Smooth muscle cell (in vitro differentiated cells): ENCODE data around the gene SMYD3. TPM values are rescaled to one million over a fixed set of nuclear protein-coding genes. Genes with fewer than 3 reads are reported as not detected.

Experiments
- DNase-seq: peaks from one replicate; lab custom pipeline; 2025; ENCODE audit not compliant: unreplicated experiment; lab: John Stamatoyannopoulos, UW
- H2AFZ ChIP-seq: fragments of 200-600 bp; sonication (generic); 2 replicates; pipeline ENCODE4 v1.6.0; 2016; ENCODE audit warnings: antibody characterized with exemption, low read depth, mild to moderate bottlenecking
- H3F3A ChIP-seq: fragments of 200-600 bp; sonication (generic); 2 replicates; pipeline ENCODE4 v1.6.0; 2017; ENCODE audit warnings: antibody characterized with exemption, low read depth
- H3K27ac ChIP-seq: fragments of 200-600 bp; sonication (generic); 2 replicates; pipeline ENCODE4 v1.5.1; 2016; ENCODE audit warnings: low read depth, mild to moderate bottlenecking
- H3K27me3 ChIP-seq: fragments of 200-600 bp; sonication (generic); 2 replicates; pipeline ENCODE4 v1.6.1; 2016; ENCODE audit warnings: low read depth, mild to moderate bottlenecking
- H3K36me3 ChIP-seq: fragments of 200-600 bp; sonication (generic); 2 replicates; pipeline ENCODE4 v1.5.1; 2016; ENCODE audit warnings: low read depth
- H3K4me1 ChIP-seq: fragments of 200-600 bp; sonication (generic); 2 replicates; pipeline ENCODE4 v1.5.1; 2016; ENCODE audit warnings: low read depth
- H3K4me2 ChIP-seq: fragments of 200-600 bp; sonication (generic); 2 replicates; pipeline ENCODE4 v1.6.0; 2016; ENCODE audit warnings: mild to moderate bottlenecking
- H3K4me3 ChIP-seq: fragments of 200-600 bp; sonication (generic); 2 replicates; pipeline ENCODE4 v1.5.1; 2016; ENCODE audit warnings: mild to moderate bottlenecking
- H3K79me2 ChIP-seq: fragments of 200-600 bp; sonication (generic); 2 replicates; pipeline ENCODE4 v1.6.0; 2016; ENCODE audit warnings: low read depth, mild to moderate bottlenecking
- H3K9ac ChIP-seq: fragments of 200-600 bp; sonication (generic); 2 replicates; pipeline ENCODE4 v1.6.0; 2016; ENCODE audit warnings: low read depth
- H3K9me3 ChIP-seq: fragments of 200-600 bp; sonication (generic); replicated peaks from 2 replicates; pipeline ENCODE4 v1.5.1; 2016; ENCODE audit warnings: low read depth
- H4K20me1 ChIP-seq: fragments of 200-600 bp; sonication (generic); 2 replicates; pipeline ENCODE4 v1.6.0; 2016; ENCODE audit warnings: low read depth
- WGBS: methylation state at CpG from one replicate; pipeline ENCODE4 v1.1.7; 2016; ENCODE audit warnings: low lambda C conversion rate; 5-methylcytosine and 5-hydroxymethylcytosine counted together
- polyA plus RNA-seq: library from polyadenylated mRNA; unstranded; fragments of >200 nt; fragmentation: Nextera tagmentation; extraction: Ambion mirVana; gene quantifications from 2 replicates; pipeline ENCODE4 v1.2.1, GENCODE V29; 2016
- total RNA-seq: library from RNA; depleted of rRNA; stranded (reverse); fragments of >200 nt; gene quantifications from 2 replicates; pipeline ENCODE4 v1.2.3, GENCODE V29; 2014
- TF ChIP-seq, protein P1 (sequence below): fragments of 200-600 bp; sonication (generic); IDR thresholded peaks from 2 replicates; pipeline ENCODE4 v1.5.1; 2017; ENCODE audit warnings: borderline replicate concordance, mild to moderate bottlenecking, antibody characterized with exemption; ENCODE audit not compliant: insufficient read depth, poor library complexity, severe bottlenecking

SMYD3 gene
- total and polyA plus RNA-seq, 2 experiments from 2014 or later = 162 to 301 TPM

DNA sequence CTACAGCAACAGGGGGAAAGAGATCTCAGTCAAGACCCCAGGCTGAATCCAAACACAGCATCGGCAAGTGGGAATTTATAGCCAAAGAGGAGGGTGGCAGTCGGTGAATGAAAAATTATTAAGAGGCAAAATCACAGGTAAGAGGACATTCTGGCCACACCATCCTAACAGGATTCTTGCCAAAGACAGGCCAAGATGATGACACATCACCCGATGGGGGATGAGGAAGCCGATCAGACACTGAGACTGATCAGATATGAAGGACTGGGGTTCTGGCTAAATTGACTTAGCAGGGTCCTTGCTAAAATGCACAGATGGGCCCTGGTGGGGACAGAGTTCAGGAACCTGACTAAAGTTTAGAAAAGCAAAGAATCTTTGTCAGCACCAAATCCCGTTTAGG is 402.2 kb downstream of the SMYD3 start:
- peaks cover 30% of the 10 kb centered on the region for H3K4me1 ChIP-seq
- no peaks in the 10 kb centered on the region for H3K27me3 ChIP-seq
- DNase-seq = no peak
- H3K4me2 ChIP-seq = no peak overlapping the region
- H3K27ac ChIP-seq = no peak overlapping the region
- no peaks in the 10 kb centered on the region for H3K9me3 ChIP-seq
- H3K36me3 ChIP-seq = no peaks in the 10 kb centered on the region
- H4K20me1 ChIP-seq = no peaks in the 10 kb centered on the region
- no peak overlapping the region for H2AFZ ChIP-seq
- no peaks in the 10 kb centered on the region for H3K79me2 ChIP-seq
- H3K4me3 ChIP-seq = no peak overlapping the region
- WGBS = 74% methylated on average over 5 of the region's 5 CpGs
- no peak overlapping the region for H3K9ac ChIP-seq
- TF ChIP-seq, protein P1, sequence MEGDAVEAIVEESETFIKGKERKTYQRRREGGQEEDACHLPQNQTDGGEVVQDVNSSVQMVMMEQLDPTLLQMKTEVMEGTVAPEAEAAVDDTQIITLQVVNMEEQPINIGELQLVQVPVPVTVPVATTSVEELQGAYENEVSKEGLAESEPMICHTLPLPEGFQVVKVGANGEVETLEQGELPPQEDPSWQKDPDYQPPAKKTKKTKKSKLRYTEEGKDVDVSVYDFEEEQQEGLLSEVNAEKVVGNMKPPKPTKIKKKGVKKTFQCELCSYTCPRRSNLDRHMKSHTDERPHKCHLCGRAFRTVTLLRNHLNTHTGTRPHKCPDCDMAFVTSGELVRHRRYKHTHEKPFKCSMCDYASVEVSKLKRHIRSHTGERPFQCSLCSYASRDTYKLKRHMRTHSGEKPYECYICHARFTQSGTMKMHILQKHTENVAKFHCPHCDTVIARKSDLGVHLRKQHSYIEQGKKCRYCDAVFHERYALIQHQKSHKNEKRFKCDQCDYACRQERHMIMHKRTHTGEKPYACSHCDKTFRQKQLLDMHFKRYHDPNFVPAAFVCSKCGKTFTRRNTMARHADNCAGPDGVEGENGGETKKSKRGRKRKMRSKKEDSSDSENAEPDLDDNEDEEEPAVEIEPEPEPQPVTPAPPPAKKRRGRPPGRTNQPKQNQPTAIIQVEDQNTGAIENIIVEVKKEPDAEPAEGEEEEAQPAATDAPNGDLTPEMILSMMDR = no peak
- no peaks in the 10 kb centered on the region for H3F3A ChIP-seq

DNA sequence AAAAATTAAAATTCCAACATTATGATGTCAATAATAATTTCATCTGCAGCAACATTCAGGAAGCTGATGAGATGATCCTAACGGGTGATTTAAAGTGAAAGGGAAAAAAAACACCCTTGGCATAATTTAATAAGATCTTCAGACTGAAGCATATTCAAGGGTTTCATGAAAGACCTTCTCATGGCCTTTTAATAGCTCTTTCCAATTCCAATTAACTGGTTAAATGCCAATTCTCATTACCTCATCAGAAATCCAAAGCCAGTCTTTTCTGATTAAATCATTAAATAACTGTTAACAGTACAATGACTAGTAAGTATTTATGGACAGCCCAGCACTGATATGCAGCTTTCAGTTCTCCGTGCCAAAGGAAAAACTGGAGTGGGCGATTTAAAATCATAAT is 407.5 kb downstream of the SMYD3 start:
- Histone ChIP-seq H3K36me3 (no peaks in the 10 kb centered on the region), H3K4me3 (no peak overlapping the region), H3K4me2 (no peak overlapping the region), H3K9me3 (no peaks in the 10 kb centered on the region), H3K27ac (no peak overlapping the region), H3F3A (no peaks in the 10 kb centered on the region), H3K79me2 (no peaks in the 10 kb centered on the region), H3K27me3 (no peaks in the 10 kb centered on the region), H4K20me1 (no peaks in the 10 kb centered on the region), H3K4me1 (no peaks in the 10 kb centered on the region), H2AFZ (no peak overlapping the region), H3K9ac (no peak overlapping the region)
- no peak for DNase-seq
- 97% methylated on average over 3 of the region's 3 CpGs for WGBS
- TF ChIP-seq, protein P1 = no peak

DNA sequence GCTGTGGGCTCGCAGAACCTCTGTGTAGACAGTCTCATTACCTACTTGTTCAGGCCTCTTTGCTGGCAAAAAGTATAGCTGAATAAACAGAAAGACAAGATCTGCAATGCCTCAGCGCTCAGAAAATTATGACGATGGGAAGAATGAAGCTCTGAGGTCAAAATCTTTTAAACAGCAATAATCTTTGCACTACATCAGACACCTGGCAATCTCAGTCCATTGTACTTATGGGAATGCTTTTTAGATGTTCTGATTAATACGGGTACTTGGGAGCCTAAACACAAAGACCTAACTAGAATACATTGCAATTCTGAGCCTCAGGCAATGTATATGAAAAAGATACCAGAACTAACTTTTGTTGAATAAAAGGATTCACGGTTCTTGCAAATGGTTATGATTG is 410.7 kb downstream of the SMYD3 start:
- H3K4me2 ChIP-seq = no peak overlapping the region
- no peak for DNase-seq
- no peak overlapping the region for H2AFZ ChIP-seq
- WGBS = 89% methylated on average over 5 of the region's 5 CpGs
- no peaks in the 10 kb centered on the region for H3F3A ChIP-seq
- H3K79me2 ChIP-seq = no peaks in the 10 kb centered on the region
- no peak overlapping the region for H3K27ac ChIP-seq
- no peak overlapping the region for H3K9ac ChIP-seq
- no peaks in the 10 kb centered on the region for H3K4me1 ChIP-seq
- TF ChIP-seq, protein P1 = no peak
- no peak overlapping the region for H3K4me3 ChIP-seq
- H4K20me1 ChIP-seq = no peaks in the 10 kb centered on the region
- H3K27me3 ChIP-seq = no peaks in the 10 kb centered on the region
- H3K36me3 ChIP-seq = no peaks in the 10 kb centered on the region
- H3K9me3 ChIP-seq = no peaks in the 10 kb centered on the region

DNA sequence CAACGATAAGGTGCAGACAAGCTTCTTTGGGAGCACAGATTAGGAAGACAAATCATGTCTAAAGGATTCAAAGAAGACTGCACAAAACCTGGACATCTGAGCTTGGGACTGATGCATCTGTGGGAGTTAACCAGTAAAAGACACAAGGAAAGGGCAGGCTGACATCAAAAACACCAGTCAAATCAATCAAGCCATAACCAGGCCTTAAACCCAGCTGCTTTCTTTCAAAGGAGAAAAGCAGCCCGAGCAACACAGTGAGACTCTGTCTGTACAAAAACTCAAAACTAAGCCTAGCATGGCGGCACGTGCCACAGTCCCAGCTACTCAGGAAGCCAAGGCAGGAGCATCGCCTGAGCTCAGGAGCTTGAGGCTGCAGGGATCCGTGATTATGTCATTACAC is 411.6 kb downstream of the SMYD3 start:
- H3K4me1 ChIP-seq = no peaks in the 10 kb centered on the region
- TF ChIP-seq, protein P1 = no peak
- WGBS = 98% methylated on average over 6 of the region's 6 CpGs
- H3K4me2 ChIP-seq = no peak overlapping the region
- no peaks in the 10 kb centered on the region for H3F3A ChIP-seq
- no peaks in the 10 kb centered on the region for H3K36me3 ChIP-seq
- no peaks in the 10 kb centered on the region for H3K9me3 ChIP-seq
- no peak overlapping the region for H2AFZ ChIP-seq
- no peak overlapping the region for H3K9ac ChIP-seq
- no peaks in the 10 kb centered on the region for H3K27me3 ChIP-seq
- H4K20me1 ChIP-seq = no peaks in the 10 kb centered on the region
- no peak overlapping the region for H3K4me3 ChIP-seq
- no peak for DNase-seq
- no peaks in the 10 kb centered on the region for H3K79me2 ChIP-seq
- H3K27ac ChIP-seq = no peak overlapping the region
